Fibroblast of the conjunctiva (primary cell): ENCODE data around the gene GLRX.
A peak's percentile ranks its signal among the peaks of the same experiment; 100 is the strongest.
"Not testable (repeated sequence)": the region's sequence is repeated elsewhere in the genome, so short reads cannot be mapped to it uniquely, and the experiment has no call there.

Experiments
- DNase-seq: peaks from one replicate; pipeline ENCODE4 v3.0.0-alpha.2; 2010; ENCODE audit warnings: low read depth

Gene GLRX

DNA sequence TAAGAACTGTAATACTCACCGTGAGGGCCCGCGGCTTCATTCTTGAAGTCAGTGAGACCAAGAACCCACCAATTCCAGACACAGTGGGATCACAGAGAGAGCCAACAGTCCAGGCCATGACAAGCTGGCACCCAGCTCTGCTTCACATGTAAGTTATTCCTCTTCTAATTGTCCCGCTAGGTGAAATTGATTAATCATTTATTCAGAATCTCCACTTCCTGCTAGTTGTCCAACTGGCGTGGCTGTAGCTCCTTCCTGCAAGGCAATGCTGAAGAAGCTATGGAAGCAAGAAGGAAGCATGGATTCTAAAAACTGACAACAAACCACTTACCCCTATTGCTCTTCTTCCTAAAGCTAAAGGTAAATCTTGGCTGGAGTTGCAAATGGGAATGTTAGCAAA, 30.0 kb upstream of the GLRX start:
- no peak for DNase-seq

- DNase-seq = not testable (repeated sequence)
These were observed 28.6 kb upstream of the GLRX start for GRCh38 chr5:95851141-95851540.

GRCh38 chr5:95850391-95850894, 27.9 kb upstream of the GLRX start:
- no peak for DNase-seq

- DNase-seq = no peak
These were observed 26.2 kb upstream of the GLRX start for GRCh38 chr5:95848701-95849100.

DNA sequence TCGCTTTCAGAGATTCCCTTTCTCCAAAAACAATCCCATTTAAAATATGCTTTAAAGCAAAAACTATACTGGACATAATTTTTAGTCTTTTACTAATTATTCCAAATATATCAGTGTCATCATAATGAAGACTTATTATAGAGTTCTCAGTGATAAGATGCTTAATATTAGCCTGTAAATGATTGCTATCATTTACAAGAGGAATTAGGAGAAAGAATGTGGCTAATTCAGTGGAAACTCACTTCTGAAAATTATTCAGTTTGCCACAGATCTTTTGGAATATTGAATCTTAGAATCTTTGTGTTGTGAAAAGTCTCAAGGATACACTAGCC, 24.7 kb upstream of the GLRX start:
- no peak for DNase-seq

DNA sequence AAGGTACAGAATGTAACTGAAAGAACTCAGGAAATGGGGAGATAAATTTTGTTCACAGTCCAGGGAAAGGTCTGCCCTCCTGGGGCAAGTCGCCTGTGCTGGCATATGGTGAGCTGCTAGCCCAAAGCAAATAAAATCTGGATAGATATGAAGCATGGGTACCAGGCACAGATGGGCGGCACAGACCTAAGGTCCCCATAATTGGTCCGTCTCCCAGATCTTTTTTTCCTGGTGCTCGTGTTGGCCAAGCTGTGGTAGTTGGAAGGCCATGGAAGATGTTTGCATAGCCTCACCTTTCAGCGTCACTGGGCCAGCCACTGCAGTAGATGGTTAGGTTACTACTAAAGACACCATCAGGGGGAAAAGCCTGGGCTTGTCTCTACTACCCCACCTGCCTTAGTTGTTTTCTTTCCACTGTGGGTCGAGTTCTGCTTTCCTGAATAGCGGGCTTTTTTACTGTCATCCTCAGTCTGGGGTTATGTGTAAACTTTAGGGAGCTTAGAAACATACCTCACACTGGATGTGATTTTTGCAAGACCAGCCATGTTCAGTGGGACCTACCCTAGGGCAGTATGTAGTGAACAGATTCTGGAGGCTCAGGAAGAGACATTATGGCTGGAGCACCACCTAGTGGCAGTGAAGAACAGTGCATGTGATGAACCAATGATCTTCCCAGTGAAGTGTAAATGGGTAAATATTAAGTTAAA, 24.2 kb upstream of the GLRX start:
- peak; percentile 75 for DNase-seq

DNA sequence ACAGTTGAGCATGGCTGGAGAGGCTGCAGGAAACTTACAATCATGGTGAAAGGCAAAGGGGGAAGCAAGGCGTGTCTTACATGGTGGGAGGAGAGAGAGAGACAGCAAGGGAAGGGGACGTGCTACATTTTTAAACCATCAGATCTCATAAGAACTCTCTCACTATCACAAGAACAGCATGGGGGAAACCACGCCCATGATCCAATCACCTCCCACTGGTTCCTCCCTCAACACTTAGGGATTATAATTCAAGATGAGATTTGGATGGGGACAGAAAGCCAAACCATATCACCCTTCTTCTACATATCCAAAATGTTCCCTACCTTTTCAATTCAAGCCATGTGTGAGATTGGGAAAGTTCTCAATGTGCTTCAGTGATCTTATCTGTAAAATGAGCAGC, 22.9 kb upstream of the GLRX start:
- no peak for DNase-seq

GRCh38 chr5:95843733-95844223, 21.3 kb upstream of the GLRX start:
- DNase-seq = no peak

- DNase-seq = no peak
These were observed 20.5 kb upstream of the GLRX start for GRCh38 chr5:95842854-95843544.

GRCh38 chr5:95841914-95842812, 19.6 kb upstream of the GLRX start:
- DNase-seq = no peak

GRCh38 chr5:95840956-95841705, 18.6 kb upstream of the GLRX start:
- no peak for DNase-seq

DNA sequence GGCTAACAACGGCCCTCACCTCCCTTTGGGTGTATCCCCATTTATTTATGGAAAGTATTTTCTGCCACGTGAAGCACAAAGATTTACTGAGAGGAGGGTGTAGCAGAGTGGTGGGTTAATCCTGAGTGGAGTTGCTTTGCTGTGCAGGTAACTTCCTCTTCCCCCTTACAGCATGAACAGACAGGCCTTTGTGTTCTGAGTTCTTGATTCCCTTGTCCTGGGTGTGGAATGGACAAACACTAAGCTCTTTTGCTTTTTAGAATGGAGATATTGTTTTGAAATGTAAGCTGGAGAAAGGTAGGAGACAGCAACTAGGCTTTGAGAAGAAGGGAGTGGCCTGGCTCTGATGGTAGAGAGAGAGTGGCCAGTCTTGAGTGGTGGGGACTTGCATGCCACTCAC, 17.1 kb upstream of the GLRX start:
- no peak for DNase-seq

- no peak for DNase-seq
These were observed 16.0 kb upstream of the GLRX start for GRCh38 chr5:95838556-95838955.

GRCh38 chr5:95838001-95838520, 15.5 kb upstream of the GLRX start:
- no peak for DNase-seq

DNA sequence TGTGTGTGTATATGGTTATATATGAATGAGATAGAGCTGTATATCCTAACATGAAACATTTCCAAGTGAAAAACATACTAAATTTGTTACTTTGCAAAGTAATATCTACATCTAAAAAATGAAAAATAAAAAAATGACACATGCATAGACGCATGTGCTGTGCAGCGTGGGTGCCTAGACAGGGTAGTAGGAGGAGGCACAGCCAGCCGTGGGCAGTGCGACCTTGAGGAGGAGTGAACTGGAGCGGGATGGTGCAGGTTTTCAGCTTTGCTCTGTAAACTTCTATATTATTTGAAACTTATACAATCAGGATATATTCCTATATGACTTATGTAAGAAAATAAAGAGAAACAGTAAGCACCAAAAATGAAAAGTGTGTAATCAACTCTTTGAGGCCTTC, 15.0 kb upstream of the GLRX start:
- no peak for DNase-seq

DNA sequence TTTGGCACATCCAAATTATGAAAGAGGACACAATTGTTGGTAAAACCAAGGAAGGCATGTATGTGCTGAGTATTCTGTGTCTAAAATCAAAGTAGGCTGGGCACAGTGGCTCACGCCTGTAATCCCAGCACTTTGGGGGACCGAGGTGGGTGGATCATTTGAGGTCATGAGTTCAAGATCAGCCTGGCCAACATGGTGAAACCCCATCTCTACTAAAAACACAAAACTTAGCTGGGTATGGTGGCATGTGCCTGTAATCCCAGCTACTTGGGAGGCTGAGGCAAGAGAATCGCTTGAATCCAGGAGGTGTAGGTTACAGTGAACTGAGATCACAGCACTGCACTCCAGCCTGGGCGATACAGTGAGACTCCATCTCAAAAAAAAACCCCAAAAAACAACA, 14.4 kb upstream of the GLRX start:
- not testable (repeated sequence) for DNase-seq

- DNase-seq = no peak
These were observed 14.0 kb upstream of the GLRX start for GRCh38 chr5:95836544-95836943.

DNA sequence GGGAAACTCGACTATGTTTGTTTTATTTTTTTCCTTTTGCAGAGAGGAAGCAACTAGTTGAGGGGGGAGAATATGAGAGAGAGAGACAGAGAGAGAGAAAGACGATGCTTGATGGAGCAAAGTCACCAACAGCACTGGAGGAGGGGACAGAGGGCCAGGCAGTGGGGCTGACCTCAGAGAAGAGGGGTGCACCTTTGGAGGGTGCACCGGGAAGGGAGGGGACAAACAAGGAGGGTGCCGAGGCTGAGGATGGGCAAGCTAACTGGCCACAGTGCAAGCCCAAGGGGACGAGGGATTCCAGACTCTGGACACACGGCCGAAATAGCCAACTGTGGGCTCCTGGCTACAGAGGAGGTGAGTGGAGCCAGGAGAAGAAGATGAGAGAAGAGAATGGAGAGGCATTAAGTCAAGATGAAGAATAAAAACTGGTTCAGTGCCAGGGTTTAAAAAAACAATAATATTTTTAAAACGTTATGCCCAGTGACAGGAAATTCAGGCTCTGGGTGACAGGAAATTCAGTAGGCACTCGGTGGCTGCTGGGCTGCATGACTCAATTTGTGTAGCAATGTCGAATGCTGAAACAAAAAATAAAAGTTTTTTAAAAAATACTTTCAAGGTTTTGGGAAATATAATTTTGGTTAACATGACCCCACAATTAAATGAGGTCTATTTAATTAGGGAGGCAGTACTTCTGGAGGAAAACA, 13.3 kb upstream of the GLRX start:
- no peak for DNase-seq

DNA sequence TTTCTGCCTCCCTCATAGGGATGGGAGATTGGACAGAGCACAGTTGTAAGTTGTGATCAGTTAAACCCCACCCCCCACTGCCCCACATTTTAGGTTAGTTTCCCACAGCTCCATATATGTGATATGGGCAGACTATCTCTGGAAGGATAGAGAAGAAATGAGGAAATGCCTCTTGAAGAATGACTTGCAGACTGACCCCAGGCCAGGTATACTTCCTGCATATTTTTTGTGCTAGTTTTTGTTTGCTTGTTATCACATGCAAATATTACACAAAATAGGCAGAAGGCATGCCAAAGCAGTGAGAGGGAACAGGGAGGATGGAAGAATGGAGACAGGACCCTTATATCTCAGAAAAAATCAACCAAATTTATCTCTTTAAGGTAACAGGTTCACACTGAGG, 10.1 kb upstream of the GLRX start:
- no peak for DNase-seq

DNA sequence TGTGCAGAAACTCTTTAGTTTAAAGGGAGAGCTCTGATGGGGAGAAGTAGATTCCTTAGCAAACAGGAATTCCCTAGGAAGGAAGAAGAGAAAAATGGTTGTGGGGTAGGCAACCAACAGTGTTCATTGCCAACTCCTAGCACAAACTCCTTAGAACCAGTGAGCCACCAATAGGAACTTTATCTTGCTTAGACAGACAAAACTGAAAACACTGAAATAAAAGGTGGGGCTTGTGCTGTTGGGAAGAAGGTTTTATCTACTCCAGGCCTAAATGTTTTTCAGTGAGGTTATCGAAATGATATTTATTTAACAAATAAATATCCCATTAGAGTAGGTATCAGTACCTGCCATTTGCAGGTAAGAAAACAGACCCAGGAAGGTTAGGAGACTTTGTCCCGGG, 7.7 kb upstream of the GLRX start:
- DNase-seq = no peak

- no peak for DNase-seq
These were observed 5.3 kb upstream of the GLRX start for GRCh38 chr5:95827892-95828246.
